HG02870 (cell line): ENCODE data around the gene ACTRT2.

ENCODE experiments used
- ATAC-seq: cut with Tn5 transposase; IDR thresholded peaks from one replicate; pipeline ENCODE4 v1.9.1; 2021; ENCODE audit warnings: mild to moderate bottlenecking, moderate library complexity; ENCODE audit not compliant: unreplicated experiment

ACTRT2 gene

GRCh38 chr1:3067301-3067670 is 46.0 kb downstream of the ACTRT2 start:
- no peak for ATAC-seq

GRCh38 chr1:3067671-3068563 is 46.6 kb downstream of the ACTRT2 start:
- no peak for ATAC-seq

- no peak for ATAC-seq
Measured at GRCh38 chr1:3068564-3069431, 47.5 kb downstream of the ACTRT2 start, which contains the start of gene PRDM16. Gene PRDM16 (plus strand): TSS chr1:3069203. CDS start chr1:3069260, 57 bp downstream.

GRCh38 chr1:3069491-3070308 is 48.4 kb downstream of the ACTRT2 start:
- no peak for ATAC-seq

DNA sequence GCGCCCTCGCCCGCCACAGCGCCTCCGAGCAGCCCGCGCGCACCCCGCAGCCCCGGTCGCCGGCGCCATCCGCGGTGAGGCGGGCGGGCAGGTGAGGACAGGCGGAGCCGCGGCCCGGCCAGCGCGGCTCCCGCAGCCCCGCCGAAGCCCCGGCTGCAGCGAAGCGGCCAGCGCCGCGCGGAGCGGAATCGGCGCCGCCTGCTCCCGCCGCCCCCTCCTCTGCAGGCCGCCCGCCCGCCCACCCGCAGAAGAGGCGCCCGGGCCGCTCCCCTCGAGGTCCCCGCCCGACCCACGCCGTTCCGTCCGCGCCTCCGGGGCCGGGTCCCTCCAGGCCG is 49.0 kb downstream of the ACTRT2 start:
- no peak for ATAC-seq

DNA sequence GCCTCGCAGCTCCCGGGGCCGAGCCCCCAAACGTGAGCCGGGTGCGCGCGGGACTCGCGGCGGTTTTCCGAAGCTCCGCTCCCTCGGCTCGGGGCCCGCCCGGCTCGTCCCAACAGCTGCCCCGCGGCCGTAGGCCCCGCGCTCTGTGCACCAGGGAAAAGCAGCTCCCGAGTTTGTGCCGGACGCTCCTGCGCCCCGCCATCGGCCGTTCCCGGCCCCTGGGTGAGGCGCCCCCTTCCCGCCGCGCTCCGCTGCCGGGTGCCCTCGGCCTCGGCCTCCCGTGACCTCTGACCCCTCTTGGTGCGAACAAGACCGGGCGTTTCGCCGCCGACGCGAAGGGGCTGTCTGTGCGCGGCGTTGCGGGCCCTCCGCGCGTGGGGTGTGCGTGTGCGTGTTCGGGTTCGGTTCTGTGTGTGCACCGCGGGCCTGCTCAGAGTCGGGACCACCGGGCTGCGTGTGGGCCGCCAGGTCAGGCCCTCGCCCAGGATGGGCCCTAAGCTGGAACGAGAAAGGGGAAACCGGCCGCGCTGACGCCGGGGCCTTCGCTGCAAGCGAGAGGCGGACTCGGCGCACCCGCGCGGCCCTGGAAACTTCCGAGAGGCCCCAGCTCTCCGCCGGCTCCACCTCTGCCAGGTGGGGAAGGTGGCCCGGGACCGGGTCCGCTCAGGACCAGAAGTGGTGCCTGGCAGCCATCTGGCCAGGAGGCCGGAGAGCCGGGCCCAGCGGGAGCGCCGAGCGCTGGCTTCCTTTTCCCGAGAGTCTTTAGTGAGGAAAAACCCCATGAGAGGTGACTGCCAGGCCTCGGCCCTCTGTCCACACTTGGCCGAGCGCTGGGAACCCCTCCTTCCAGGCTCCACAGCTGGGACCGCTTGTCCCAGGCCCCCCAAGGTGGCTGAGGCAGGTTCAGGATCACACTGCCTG is 49.6 kb downstream of the ACTRT2 start:
- no peak for ATAC-seq

DNA sequence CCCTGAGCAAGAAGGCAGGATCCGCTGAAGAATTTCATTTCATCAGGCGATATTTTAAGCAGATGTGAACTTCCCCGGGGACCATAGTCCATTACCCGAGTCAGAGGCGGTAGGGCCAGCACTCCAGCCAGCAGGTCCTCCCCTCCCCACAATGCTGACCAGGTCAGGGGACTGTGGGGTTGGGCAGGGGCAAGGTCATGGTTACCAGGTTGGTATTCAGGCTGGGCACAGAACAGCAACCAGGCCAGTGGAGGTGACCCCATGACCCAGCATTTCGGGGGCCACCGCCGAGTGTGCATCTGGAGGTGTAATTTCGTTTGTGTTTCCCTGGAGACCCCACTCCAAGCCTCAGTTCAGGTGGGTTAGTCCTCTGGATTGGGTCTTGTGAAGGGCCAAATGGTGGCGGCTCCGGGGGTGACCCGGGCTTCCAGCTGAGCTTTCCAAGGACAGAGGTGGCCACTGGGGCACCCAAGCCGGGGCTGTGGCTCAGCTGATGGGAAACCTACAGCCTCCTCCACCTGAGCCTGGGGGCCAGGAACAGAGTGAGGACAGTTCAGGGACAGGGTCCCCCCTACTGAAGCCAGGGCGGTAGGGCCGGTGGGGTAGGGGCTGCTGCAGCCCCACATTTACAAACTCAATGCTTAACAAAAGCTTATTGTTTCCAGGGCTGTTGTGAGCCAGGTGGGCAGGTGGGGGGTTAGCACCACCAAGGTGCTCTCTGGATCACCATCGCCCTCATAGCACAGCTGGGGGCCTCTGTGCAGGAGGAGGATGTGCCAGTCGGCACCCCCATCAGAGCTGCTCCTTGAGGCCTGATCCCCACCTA is 50.5 kb downstream of the ACTRT2 start:
- no peak for ATAC-seq
